ENCODE results near the gene AHCYL1.

Gene AHCYL1

GRCh38 chr1:109976762-109977161 lies 7.8 kb upstream of the AHCYL1 start:
- no peak overlapping the region for H3K4me3 ChIP-seq (ENCODE audit: low read depth, low read length)
- no peak for DNase-seq (ENCODE audit: low read depth)
- no peak for TF ChIP-seq MAX (IDR thresholded peaks at IDR 0.05; ENCODE audit: low read depth, low read length)

GRCh38 chr1:109977225-109977624 lies 7.3 kb upstream of the AHCYL1 start:
- no peak overlapping the region for H3K4me3 ChIP-seq (ENCODE audit: low read depth, low read length)
- no peak for DNase-seq (ENCODE audit: low read depth)
- TF ChIP-seq MAX (IDR thresholded peaks at IDR 0.05; ENCODE audit: low read depth, low read length) = no peak
- no peak for TF ChIP-seq MYC (IDR thresholded peaks at IDR 0.05; ENCODE audit: low read depth, low read length)
- no peak for TF ChIP-seq CTCF (IDR thresholded peaks at IDR 0.05; ENCODE audit: low read depth, low read length)
- no peak for TF ChIP-seq POLR2A (IDR thresholded peaks at IDR 0.05; ENCODE audit: extremely low read depth, insufficient read length)

- H3K4me3 ChIP-seq (ENCODE audit: low read depth, low read length) = no peak overlapping the region
- DNase-seq (ENCODE audit: low read depth) = no peak
- no peak for TF ChIP-seq CTCF (IDR thresholded peaks at IDR 0.05; ENCODE audit: low read depth, low read length)
- no peak for TF ChIP-seq MYC (IDR thresholded peaks at IDR 0.05; ENCODE audit: low read depth, low read length)
- no peak for TF ChIP-seq POLR2A (IDR thresholded peaks at IDR 0.05; ENCODE audit: extremely low read depth, insufficient read length)
- TF ChIP-seq MAX (IDR thresholded peaks at IDR 0.05; ENCODE audit: low read depth, low read length) = no peak
Measured at GRCh38 chr1:109977657-109978378, 6.7 kb upstream of the AHCYL1 start.

- H3K4me3 ChIP-seq (ENCODE audit: low read depth, low read length) = no peak overlapping the region
- DNase-seq (ENCODE audit: low read depth) = no peak
- TF ChIP-seq POLR2A (IDR thresholded peaks at IDR 0.05; ENCODE audit: extremely low read depth, insufficient read length) = no peak
- no peak for TF ChIP-seq MAX (IDR thresholded peaks at IDR 0.05; ENCODE audit: low read depth, low read length)
- TF ChIP-seq CTCF (IDR thresholded peaks at IDR 0.05; ENCODE audit: low read depth, low read length) = no peak
- no peak for TF ChIP-seq MYC (IDR thresholded peaks at IDR 0.05; ENCODE audit: low read depth, low read length)
Measured at GRCh38 chr1:109978761-109979488, 5.6 kb upstream of the AHCYL1 start.

GRCh38 chr1:109979489-109980091 lies 5.0 kb upstream of the AHCYL1 start:
- no peak overlapping the region for H3K4me3 ChIP-seq (ENCODE audit: low read depth, low read length)
- DNase-seq (ENCODE audit: low read depth) = no peak
- TF ChIP-seq CTCF (IDR thresholded peaks at IDR 0.05; ENCODE audit: low read depth, low read length) (no peak), MAX (IDR thresholded peaks at IDR 0.05; ENCODE audit: low read depth, low read length) (no peak), POLR2A (IDR thresholded peaks at IDR 0.05; ENCODE audit: extremely low read depth, insufficient read length) (no peak), MYC (IDR thresholded peaks at IDR 0.05; ENCODE audit: low read depth, low read length) (no peak)
